CD14-positive monocyte (primary cell): ENCODE data around the gene DYSF. TPM values are rescaled to one million over a fixed set of nuclear protein-coding genes. Genes with fewer than 3 reads are reported as not detected.

Experiments used
- DNase-seq, 3 donors: peaks; one replicate each; pipeline ENCODE4 v3.0.0-alpha.2; 2011 to 2022
- H2AFZ ChIP-seq: 2 replicates; pipeline ENCODE4 v1.6.0; 2012; ENCODE audit warnings: mild to moderate bottlenecking, low read depth, low read length, inconsistent platforms; ENCODE audit not compliant: insufficient read depth, poor library complexity, severe bottlenecking
- H3K27ac ChIP-seq, 2 donors: 1 replicate in 1 of 2; 2 replicates in 1 of 2; pipeline ENCODE4 v1.5.1; 2012 to 2013; ENCODE audit warnings: low read length in 2 of 2, control low read depth in 1 of 2, inconsistent platforms in 1 of 2, low read depth in 1 of 2, mild to moderate bottlenecking in 1 of 2
- H3K27me3 ChIP-seq, 2 donors: one replicate each; pipeline versions ENCODE4 v1.6.0 to v1.6.1; 2011 to 2013; ENCODE audit warnings: low read length in 2 of 2; ENCODE audit not compliant: control insufficient read depth in 2 of 2, insufficient read depth in 2 of 2
- H3K36me3 ChIP-seq, 2 donors: replicated peaks in 1 of 2; 1 replicate in 1 of 2; 2 replicates in 1 of 2; pipeline versions ENCODE4 v1.5.1 to v1.6.1; 2012 to 2013; ENCODE audit warnings: low read length in 2 of 2, control low read depth in 1 of 2, inconsistent platforms in 1 of 2, mild to moderate bottlenecking in 1 of 2; ENCODE audit not compliant: insufficient read depth in 2 of 2, control insufficient read depth in 1 of 2
- H3K4me1 ChIP-seq, 2 donors: 1 replicate in 1 of 2; 2 replicates in 1 of 2; pipeline versions ENCODE4 v1.5.1 to v1.6.1; 2012 to 2013; ENCODE audit warnings: low read length in 2 of 2, control low read depth in 1 of 2, inconsistent platforms in 1 of 2, mild to moderate bottlenecking in 1 of 2, moderate library complexity in 1 of 2; ENCODE audit not compliant: insufficient read depth in 2 of 2, control insufficient read depth in 1 of 2
- H3K4me2 ChIP-seq: replicated peaks from 2 replicates; pipeline ENCODE3; 2012; ENCODE audit warnings: low read length, moderate library complexity, mild to moderate bottlenecking; ENCODE audit not compliant: poor library complexity, severe bottlenecking; ENCODE audit errors: extremely low read depth
- H3K4me3 ChIP-seq, 3 experiments: fragments of 200-600 bp in 1 of 3; sonication (generic) in 1 of 3; replicated peaks in 1 of 3; 1 replicate in 2 of 3; 2 replicates in 1 of 3; pipeline ENCODE4 v1.5.1; 2011 to 2013; ENCODE audit warnings: low read length in 3 of 3, mild to moderate bottlenecking in 3 of 3, control low read depth in 2 of 3, low read depth in 2 of 3, inconsistent platforms in 1 of 3, moderate library complexity in 1 of 3
- H3K79me2 ChIP-seq: 2 replicates; pipeline ENCODE4 v1.6.0; 2012; ENCODE audit warnings: mild to moderate bottlenecking, control low read depth, inconsistent platforms, low read length, moderate library complexity; ENCODE audit not compliant: insufficient read depth
- H3K9ac ChIP-seq: 2 replicates; pipeline ENCODE4 v1.6.0; 2017; ENCODE audit warnings: low read length, mild to moderate bottlenecking; ENCODE audit not compliant: insufficient read depth, poor library complexity, severe bottlenecking
- H3K9me3 ChIP-seq, 2 donors: replicated peaks in 1 of 2; 1 replicate in 1 of 2; 2 replicates in 1 of 2; pipeline versions ENCODE4 v1.5.1 to v1.6.1; 2012 to 2013; ENCODE audit warnings: low read length in 2 of 2, control low read depth in 1 of 2; ENCODE audit not compliant: control insufficient read depth in 1 of 2, insufficient read depth in 1 of 2
- H4K20me1 ChIP-seq: 2 replicates; pipeline ENCODE4 v1.6.0; 2012; ENCODE audit warnings: mild to moderate bottlenecking, low read length, control low read depth, moderate library complexity; ENCODE audit not compliant: insufficient read depth
- H3K27ac Mint-ChIP-seq, 7 donors: one replicate each; pipeline ENCODE4 v1.8.0; 2020; ENCODE audit warnings: mild to moderate bottlenecking in 7 of 7, mixed read lengths in 7 of 7, moderate library complexity in 6 of 7, inconsistent platforms in 2 of 7
- H3K27me3 Mint-ChIP-seq, 3 donors: one replicate each; pipeline ENCODE4 v1.8.0; 2021 to 2022; ENCODE audit warnings: low read depth in 3 of 3, mild to moderate bottlenecking in 3 of 3, mixed read lengths in 3 of 3, moderate library complexity in 3 of 3, inconsistent platforms in 1 of 3
- H3K36me3 Mint-ChIP-seq, 2 donors: one replicate each; pipeline ENCODE4 v1.8.0; 2020; ENCODE audit warnings: mixed read lengths in 2 of 2, inconsistent platforms in 1 of 2, mild to moderate bottlenecking in 1 of 2
- H3K4me1 Mint-ChIP-seq: one replicate; pipeline ENCODE4 v1.8.0; 2020; ENCODE audit warnings: mild to moderate bottlenecking, mixed read lengths
- H3K4me3 Mint-ChIP-seq, 2 donors: one replicate each; pipeline ENCODE4 v1.8.0; 2020; ENCODE audit warnings: mild to moderate bottlenecking in 2 of 2, mixed read lengths in 2 of 2, moderate library complexity in 1 of 2
- H3K9me3 Mint-ChIP-seq, 7 donors: one replicate each; pipeline ENCODE4 v1.8.0; 2020 to 2022; ENCODE audit warnings: mixed read lengths in 7 of 7, mild to moderate bottlenecking in 6 of 7, moderate library complexity in 6 of 7, inconsistent platforms in 2 of 7
- WGBS: methylation state at CpG from one replicate; pipeline ENCODE4 v1.1.5; 2013; ENCODE audit warnings: missing lambda C conversion rate; ENCODE audit not compliant: insufficient coverage; 5-methylcytosine and 5-hydroxymethylcytosine counted together
- intact Hi-C, 2 donors: fragments of 100-400 bp; cut with micrococcal nuclease; formaldehyde crosslinking; loops; one replicate each; pipeline versions ENCODE4 v1.15.0 to v1.15.1; 2023
- polyA plus RNA-seq, 3 donors: library from polyadenylated mRNA; depleted of rRNA in 1 of 3; unstranded in 2 of 3; stranded (reverse) in 1 of 3; fragments of 300-500 nt in 2 of 3; fragments of >200 nt in 1 of 3; fragmentation: Illumina TruSeq in 2 of 3; gene quantifications; 1 replicate in 2 of 3; 2 replicates in 1 of 3; pipeline ENCODE4 v1.2.3, GENCODE V29; 2012 to 2021
- TF ChIP-seq, protein P1 (sequence below): fragments of 200-600 bp; IDR thresholded peaks from one replicate; pipeline ENCODE4 v1.8.0; 2022; ENCODE audit warnings: antibody characterized with exemption, mild to moderate bottlenecking

Gene DYSF
- polyA plus RNA-seq, 3 donors: 16.1 to 72.5 (median 31.2) TPM

DNA sequence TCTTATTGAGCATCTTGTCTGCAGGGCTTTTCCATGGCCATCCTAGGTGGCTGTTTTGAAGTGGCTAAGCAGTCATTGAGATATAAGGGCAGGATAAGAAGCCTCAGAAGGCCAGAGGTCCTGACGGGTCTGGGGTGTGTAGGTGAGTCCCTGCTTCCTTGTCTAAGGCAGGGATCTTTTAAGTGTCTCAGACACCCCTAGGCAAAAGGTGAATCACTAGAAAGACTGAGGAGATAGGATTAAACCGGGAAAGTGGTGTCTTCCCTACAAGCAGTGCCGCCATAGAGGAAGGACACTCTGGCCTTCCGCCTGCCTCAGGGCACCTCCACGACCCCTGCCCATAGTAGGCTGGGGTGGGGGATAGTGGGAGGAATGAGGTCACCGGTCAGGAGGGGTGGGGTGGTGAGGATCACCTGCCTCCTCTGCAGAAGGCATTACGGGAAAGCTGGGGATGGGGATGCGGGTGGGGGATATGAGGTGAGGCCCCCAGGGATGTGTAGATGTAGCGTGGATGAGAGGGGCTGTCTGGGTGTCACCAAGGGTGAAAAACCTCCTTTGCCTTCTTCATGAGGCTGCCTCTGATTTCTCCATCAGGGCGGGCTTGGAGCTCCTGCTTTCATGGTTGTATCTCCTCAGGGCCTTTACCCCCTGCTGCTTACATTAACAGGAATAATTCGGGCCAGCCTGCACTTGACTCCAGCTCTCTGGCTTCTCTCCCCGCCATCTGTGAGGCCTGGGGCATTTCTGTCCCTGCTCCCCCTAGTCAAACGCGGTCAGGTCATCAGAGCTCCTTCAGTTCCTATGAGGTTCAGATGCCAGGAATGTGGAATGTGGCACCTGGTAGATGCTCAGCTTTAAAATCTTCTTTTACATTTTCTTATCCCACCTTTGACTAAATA lies 244.0 kb downstream of the DYSF start:
- Histone ChIP-seq H3K79me2 (no peaks in the 10 kb centered on the region), H4K20me1 (no peaks in the 10 kb centered on the region), H3K36me3 (no peaks in the 10 kb centered on the region), H3K9ac (no peak overlapping the region), H3K4me1 (no peaks in the 10 kb centered on the region), H3K4me3 (no peak overlapping the region), H3K9me3 (no peaks in the 10 kb centered on the region), H3K27ac (no peak overlapping the region), H3K27me3 (no peaks in the 10 kb centered on the region), H2AFZ (no peak overlapping the region), H3K4me2 (no peak overlapping the region)
- intact Hi-C loops: no loop called here
- WGBS: 93% methylated on average over 7 of the region's 14 CpGs
- no peak overlapping the region for H3K27ac Mint-ChIP-seq
- peaks cover 0 to 11% (median 2%) of the 10 kb centered on the region in 3 donors for H3K27me3 Mint-ChIP-seq
- DNase-seq: no peak
- H3K36me3 Mint-ChIP-seq: no peaks in the 10 kb centered on the region
- no peak overlapping the region for H3K4me3 Mint-ChIP-seq
- no peaks in the 10 kb centered on the region for H3K4me1 Mint-ChIP-seq
- TF ChIP-seq, protein P1, sequence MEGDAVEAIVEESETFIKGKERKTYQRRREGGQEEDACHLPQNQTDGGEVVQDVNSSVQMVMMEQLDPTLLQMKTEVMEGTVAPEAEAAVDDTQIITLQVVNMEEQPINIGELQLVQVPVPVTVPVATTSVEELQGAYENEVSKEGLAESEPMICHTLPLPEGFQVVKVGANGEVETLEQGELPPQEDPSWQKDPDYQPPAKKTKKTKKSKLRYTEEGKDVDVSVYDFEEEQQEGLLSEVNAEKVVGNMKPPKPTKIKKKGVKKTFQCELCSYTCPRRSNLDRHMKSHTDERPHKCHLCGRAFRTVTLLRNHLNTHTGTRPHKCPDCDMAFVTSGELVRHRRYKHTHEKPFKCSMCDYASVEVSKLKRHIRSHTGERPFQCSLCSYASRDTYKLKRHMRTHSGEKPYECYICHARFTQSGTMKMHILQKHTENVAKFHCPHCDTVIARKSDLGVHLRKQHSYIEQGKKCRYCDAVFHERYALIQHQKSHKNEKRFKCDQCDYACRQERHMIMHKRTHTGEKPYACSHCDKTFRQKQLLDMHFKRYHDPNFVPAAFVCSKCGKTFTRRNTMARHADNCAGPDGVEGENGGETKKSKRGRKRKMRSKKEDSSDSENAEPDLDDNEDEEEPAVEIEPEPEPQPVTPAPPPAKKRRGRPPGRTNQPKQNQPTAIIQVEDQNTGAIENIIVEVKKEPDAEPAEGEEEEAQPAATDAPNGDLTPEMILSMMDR: no peak
- peaks cover 0 to 2% (median 0%) of the 10 kb centered on the region in 7 donors for H3K9me3 Mint-ChIP-seq

DNA sequence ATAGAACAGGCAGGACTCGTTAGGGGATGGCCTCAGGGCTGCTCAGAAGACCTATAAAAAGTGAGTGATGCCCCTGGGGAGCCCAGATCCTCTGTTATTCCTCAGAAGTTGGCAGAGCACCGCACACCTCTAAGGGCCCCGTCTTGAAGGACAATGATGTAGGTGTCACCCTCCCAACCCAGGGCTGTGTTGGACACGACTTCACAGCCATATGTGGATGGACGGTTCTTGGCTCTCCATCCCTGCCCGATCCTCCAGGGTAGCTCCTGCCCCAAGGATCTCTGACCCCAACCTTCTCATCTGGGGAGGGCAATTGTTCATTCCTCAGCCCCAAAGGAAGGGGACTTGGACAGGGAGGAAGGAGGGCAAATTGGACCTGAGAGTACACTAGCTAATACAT lies 246.1 kb downstream of the DYSF start:
- H3K27me3 ChIP-seq: no peaks in the 10 kb centered on the region
- H3K9me3 ChIP-seq: no peaks in the 10 kb centered on the region
- 44% methylated on average over 3 of the region's 6 CpGs for WGBS
- no peak overlapping the region for H3K4me3 Mint-ChIP-seq
- H3K27ac ChIP-seq: no peak overlapping the region
- TF ChIP-seq, protein P1: no peak
- no peak overlapping the region for H3K4me3 ChIP-seq
- no peak overlapping the region for H2AFZ ChIP-seq
- no peaks in the 10 kb centered on the region for H4K20me1 ChIP-seq
- H3K79me2 ChIP-seq: no peaks in the 10 kb centered on the region
- H3K27me3 Mint-ChIP-seq: peaks cover 2 to 9% (median 4%) of the 10 kb centered on the region in 3 donors
- H3K27ac Mint-ChIP-seq: no peak overlapping the region
- H3K9me3 Mint-ChIP-seq: peaks cover 0 to 2% (median 0%) of the 10 kb centered on the region in 7 donors
- no peaks in the 10 kb centered on the region for H3K36me3 ChIP-seq
- H3K4me2 ChIP-seq: no peak overlapping the region
- H3K9ac ChIP-seq: no peak overlapping the region
- no peaks in the 10 kb centered on the region for H3K4me1 ChIP-seq
- H3K36me3 Mint-ChIP-seq: no peaks in the 10 kb centered on the region
- intact Hi-C loops: no loop called here
- H3K4me1 Mint-ChIP-seq: no peaks in the 10 kb centered on the region
- no peak for DNase-seq
